ENCODE measurements around the gene POC1A. TPM values are rescaled to one million over a fixed set of nuclear protein-coding genes. Genes with fewer than 3 reads are reported as not detected.
"Not testable (repeated sequence)": the region's sequence is repeated elsewhere in the genome, so short reads cannot be mapped to it uniquely, and the experiment has no call there.

The POC1A gene
- total RNA-seq, 4 donors from 2014 or later, result 0.65 to 2.0 (median 1.2) TPM

GRCh38 chr3:52049503-52049902 is 104.7 kb downstream of the POC1A start:
- ATAC-seq (ENCODE audit: low FRiP score), result no peak
- TF ChIP-seq, protein P1, sequence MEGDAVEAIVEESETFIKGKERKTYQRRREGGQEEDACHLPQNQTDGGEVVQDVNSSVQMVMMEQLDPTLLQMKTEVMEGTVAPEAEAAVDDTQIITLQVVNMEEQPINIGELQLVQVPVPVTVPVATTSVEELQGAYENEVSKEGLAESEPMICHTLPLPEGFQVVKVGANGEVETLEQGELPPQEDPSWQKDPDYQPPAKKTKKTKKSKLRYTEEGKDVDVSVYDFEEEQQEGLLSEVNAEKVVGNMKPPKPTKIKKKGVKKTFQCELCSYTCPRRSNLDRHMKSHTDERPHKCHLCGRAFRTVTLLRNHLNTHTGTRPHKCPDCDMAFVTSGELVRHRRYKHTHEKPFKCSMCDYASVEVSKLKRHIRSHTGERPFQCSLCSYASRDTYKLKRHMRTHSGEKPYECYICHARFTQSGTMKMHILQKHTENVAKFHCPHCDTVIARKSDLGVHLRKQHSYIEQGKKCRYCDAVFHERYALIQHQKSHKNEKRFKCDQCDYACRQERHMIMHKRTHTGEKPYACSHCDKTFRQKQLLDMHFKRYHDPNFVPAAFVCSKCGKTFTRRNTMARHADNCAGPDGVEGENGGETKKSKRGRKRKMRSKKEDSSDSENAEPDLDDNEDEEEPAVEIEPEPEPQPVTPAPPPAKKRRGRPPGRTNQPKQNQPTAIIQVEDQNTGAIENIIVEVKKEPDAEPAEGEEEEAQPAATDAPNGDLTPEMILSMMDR (IDR thresholded peaks at IDR 0.05), result no peak
- no peak for DNase-seq (ENCODE audit: low spot score)

GRCh38 chr3:52047295-52047960 is 106.8 kb downstream of the POC1A start:
- TF ChIP-seq, protein P1 (IDR thresholded peaks at IDR 0.05), result no peak
- DNase-seq (ENCODE audit: low spot score) (no peak), ATAC-seq (ENCODE audit: low FRiP score) (no peak)

- ATAC-seq (ENCODE audit: low FRiP score), result no peak
Measured at GRCh38 chr3:52046902-52047239, 107.4 kb downstream of the POC1A start.

DNA sequence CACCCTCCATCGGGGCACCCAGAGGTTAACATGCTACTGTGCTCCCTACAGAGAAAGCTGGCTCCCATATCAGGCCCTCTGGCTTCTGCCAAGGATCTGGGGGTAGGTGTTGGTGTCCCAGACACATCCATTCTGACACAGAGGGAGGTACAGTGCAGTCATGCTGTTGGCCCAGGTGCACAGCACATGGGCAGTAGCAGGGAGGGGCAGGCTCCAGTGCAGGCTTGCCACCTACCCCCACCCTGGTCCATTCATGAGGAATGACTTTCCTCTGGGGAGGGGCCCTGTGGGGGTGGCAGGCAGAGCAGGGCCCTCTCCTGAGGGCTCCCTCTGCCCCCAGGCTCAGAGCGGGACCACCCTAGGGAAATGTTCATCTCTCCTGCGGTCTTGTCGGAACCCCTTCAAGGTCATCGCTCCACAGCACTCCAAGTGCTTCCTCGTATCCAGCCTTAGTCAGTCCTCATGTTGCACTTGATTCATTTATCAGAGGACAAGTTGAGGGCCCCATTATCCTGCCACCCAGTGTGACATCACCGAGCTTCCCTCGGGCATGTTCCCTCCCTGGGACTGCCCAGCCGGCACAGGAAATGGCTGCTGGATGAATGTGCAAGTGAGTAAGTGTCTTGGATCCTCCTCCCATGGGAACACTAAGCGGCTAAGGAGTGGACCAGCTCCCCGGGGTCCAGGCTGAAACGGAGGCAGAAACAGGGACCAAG is 107.9 kb downstream of the POC1A start:
- DNase-seq (ENCODE audit: low spot score) (no peak), ATAC-seq (ENCODE audit: low FRiP score) (no peak)
- TF ChIP-seq, protein P1 (IDR thresholded peaks at IDR 0.05), result no peak

More at GRCh38 chr3:52046902-52047239, 107.4 kb downstream of the POC1A start:
- TF ChIP-seq, protein P1 (IDR thresholded peaks at IDR 0.05), result no peak
- no peak for DNase-seq (ENCODE audit: low spot score)

GRCh38 chr3:52044869-52045619 is 109.2 kb downstream of the POC1A start:
- ATAC-seq (ENCODE audit: low FRiP score), result no peak
- DNase-seq (ENCODE audit: low spot score), result no peak
- TF ChIP-seq, protein P1 (IDR thresholded peaks at IDR 0.05), result no peak

DNA sequence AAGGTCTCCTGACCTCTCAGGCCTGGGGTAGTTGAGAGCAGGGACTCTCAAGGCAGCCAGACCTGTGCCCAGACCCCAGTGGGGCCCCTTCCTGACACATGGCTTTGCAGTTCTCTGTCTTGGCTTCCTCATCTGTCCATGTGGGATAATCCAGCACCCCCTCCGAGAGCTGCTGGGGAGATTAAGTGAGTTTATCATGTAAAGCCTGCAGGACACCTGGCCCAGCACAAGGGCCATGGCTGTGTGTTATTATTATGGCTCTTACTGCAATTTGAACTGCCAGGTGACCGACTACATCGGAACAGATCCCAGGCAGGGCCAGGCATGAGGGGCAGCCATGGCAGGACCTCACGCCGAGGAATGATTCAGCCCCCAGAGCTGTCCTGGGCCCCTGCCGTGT is 110.5 kb downstream of the POC1A start:
- TF ChIP-seq, protein P1 (IDR thresholded peaks at IDR 0.05), result no peak
- ATAC-seq (ENCODE audit: low FRiP score) (no peak), DNase-seq (ENCODE audit: low spot score) (no peak)

GRCh38 chr3:52043039-52043438 is 111.2 kb downstream of the POC1A start:
- not testable (repeated sequence) for DNase-seq (ENCODE audit: low spot score); ATAC-seq (ENCODE audit: low FRiP score)

Data from omental fat pad (tissue), 4 donors.